GM10847 (cell line): ENCODE results near the gene MYL3.

Source experiments
- POLR2A ChIP-seq: IDR thresholded peaks from 2 replicates; pipeline ENCODE4 v1.6.1; 2011; ENCODE audit not compliant: insufficient read length; ENCODE audit errors: extremely low read depth

Gene MYL3

GRCh38 chr3:46892285-46893145 is 29.3 kb upstream of the MYL3 start:
- TF ChIP-seq POLR2A, result no peak

DNA sequence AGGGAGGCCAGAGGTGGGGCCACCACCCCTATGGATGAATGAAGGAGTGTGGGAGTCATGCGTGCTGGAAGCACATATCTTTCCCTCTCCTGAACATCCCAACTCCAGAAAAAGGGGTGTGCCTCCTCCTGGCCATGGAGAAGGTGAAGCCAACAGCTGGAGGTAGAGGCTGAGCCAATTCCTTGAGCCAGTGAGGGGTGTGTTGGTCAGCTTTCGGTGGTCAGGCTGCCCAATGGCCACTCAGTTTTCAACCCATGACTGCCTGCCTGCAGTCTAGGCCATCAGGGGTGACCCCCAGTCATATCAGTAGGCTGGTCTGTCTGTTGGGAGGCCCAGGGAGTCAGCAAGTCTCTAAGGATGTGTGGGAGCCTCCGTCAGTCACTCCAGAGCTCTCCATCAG is 27.9 kb upstream of the MYL3 start:
- no peak for TF ChIP-seq POLR2A

DNA sequence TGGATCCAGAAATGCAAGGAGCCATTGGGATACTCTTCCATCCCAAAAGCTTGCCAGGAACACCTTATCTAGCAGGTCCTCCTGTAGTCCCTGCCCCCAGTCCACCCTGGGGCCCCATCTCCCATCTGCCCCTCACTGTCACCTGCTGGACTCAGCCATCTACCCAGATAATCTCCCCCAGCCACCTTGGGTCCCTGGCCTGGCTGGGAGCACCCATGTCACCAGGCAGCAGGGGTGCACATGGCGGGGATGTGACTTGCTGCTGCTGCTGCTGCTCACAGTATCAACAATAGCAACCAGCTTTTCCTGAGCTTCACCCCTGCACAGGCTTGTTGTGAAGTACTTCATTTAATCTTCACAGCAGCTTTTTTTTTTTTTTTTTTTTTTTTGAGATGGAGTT is 26.9 kb upstream of the MYL3 start:
- TF ChIP-seq POLR2A, result no peak

GRCh38 chr3:46889381-46890110 is 26.3 kb upstream of the MYL3 start:
- TF ChIP-seq POLR2A, result no peak

DNA sequence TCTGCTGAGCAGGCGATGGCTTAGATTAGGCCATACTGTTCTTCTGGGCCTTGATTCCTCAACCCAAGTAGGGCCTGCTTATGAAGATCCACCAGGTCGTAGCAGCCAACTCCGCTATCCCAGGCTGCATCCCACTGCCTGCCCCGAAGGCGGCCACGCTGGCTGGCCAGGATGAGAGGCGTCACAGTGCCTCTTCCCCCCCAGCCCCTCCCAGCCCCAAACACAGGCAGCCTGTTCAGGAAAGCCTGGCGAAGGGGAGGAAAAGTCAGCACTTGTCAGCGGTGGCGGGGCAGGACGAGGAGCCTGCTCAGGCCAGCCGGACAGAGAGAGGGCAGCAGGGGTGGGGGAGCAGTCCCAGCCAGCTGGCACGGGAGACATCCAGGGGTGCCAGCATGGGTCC is 25.5 kb upstream of the MYL3 start:
- no peak for TF ChIP-seq POLR2A

- TF ChIP-seq POLR2A, result no peak
Observed at GRCh38 chr3:46887980-46888494, 24.8 kb upstream of the MYL3 start.

- no peak for TF ChIP-seq POLR2A
Observed at GRCh38 chr3:46885612-46886011, 22.4 kb upstream of the MYL3 start.

DNA sequence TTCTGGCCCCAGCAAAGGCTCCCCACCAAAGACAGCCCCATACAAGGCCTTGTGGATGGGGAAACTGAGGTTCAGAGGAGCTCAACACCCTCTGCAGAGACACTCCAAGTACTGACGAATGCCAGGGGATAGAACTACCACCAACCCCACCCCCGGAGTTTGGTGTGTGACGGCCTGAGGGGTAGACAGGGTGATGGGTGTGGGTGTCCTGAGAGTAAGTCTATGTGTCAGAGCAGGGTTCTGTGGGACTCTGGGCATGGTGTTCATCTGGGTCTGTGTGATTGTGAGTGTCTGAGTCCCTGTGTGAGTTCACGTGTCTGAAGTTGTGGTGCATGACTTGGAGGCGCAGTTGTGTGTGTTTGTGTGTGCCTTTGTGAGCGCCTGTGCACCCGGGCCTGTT is 21.7 kb upstream of the MYL3 start:
- no peak for TF ChIP-seq POLR2A

GRCh38 chr3:46884427-46884826 is 21.2 kb upstream of the MYL3 start:
- no peak for TF ChIP-seq POLR2A

- TF ChIP-seq POLR2A, result no peak
Observed at GRCh38 chr3:46883830-46884185, 20.6 kb upstream of the MYL3 start.

- no peak for TF ChIP-seq POLR2A
Observed at GRCh38 chr3:46883054-46883829, 20.0 kb upstream of the MYL3 start.

DNA sequence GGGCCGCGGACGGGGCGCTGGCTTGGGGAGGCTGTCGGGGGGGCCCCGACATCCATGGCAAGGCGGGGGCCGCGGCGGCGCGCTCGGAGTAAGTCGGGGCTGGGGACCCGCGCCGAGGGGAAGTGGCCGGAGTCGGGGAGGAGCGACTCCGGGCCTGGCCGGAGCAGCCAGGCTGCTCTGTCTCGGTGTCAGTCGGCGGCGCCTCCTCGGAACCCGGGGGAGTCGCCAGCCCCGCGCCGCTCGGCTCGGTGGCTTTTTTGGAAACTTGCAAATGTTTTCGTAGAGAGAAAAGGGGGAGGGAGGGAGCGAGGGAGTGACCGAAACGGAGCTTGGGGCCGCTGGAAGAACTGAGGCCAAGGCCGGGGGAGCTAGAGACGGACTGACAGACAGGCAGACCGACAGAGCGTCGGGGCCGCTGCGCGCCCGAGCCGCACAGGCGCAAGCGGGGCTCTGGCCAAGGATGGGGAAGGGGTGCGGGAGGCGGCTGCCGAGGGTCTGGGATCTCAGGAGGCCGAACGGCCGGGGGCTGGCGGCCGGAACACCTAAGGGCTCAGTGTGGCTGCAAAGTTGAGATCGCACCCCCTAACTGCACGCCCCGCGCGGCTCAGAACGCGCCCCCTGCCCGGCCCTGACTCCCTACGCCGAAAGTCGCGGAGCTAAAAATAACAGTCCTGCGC is 19.3 kb upstream of the MYL3 start:
- TF ChIP-seq POLR2A, result no peak

DNA sequence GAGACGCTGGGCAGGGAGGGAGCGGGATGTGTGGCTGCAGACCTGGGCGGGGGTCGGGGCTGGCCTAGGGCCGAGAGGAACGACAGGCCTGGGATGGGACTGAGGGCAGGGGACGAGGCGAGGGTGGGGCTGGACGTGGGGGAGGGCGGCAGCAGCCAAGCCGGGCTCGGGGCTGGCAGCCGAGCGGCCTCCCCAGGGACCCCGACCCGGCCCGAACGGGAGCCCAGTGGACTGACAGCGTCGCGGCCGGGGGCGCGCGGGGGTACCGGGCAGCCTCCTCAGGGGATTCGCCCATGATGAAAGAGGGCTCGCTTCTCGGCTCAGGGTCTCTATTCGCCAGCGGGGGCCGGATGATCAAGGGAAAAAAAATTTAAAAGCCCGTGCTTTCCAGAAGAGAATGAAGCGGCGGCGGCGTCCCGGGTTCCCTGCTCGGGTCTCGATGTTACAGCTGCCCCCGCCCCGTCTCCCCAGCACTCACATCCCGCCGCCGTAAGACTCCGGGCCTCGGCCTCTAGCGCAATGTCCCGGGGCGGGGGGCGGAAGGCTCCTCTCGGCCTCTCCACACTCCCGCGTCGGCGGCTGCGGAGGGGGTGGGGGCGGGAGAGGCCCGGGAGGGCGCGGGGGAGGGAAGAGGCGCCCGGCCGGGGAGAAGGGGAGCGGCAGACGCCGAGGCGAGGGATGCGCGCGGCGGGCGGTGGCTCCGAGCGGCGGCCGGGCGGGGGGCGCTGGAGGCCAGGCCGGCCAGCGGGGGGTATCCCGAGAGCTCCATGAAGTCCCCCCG is 18.5 kb upstream of the MYL3 start:
- TF ChIP-seq POLR2A, result no peak

DNA sequence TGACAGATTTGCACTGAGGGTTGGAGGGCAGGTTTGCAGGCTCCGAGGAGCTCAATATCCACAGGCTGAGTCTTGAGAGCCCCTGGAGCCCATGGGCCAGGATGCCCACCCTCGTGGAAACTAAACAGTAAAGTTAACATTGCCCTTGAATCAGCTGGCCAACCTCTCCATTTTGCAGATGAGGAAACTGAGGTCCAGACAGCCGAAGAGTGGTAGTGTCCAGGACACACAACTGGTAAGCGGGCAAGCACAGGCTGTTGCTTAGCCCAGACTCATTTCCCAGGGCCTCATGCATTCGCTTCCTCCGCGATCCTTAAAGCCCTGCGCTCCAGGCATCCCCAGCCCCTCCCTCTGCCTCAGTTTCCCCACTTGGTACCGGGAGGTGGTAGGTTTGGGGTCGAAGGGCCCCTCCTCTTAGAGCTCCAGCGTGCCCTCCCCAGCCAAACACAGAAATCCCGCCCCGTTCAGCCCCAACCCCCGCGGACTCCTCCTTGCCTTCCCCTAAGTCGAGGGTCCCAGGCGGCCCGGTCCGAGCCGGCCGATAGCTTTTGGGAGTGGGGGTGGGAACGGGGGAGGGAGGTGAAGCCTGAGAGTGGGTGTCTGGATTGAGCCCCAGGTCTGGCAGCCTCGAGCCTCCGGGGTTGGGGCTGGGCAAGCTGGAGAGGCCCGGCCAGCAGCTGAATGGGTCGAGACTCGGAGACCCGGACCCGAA is 17.8 kb upstream of the MYL3 start:
- TF ChIP-seq POLR2A, result no peak
